HepG2 (cell line): ENCODE measurements around the gene RAB3B. TPM values are rescaled to one million over a fixed set of nuclear protein-coding genes. Genes with fewer than 3 reads are reported as not detected.

ENCODE experiments used
- FLYWCH1 ChIP-seq: sonication (generic); formaldehyde crosslinking; IDR thresholded peaks from 2 replicates; pipeline ENCODE4 v1.8.1; 2023; ENCODE audit warnings: mild to moderate bottlenecking, missing genetic modification reagents
- MYC ChIP-seq: sonication (generic); formaldehyde crosslinking; IDR thresholded peaks from 2 replicates; pipeline ENCODE4 v1.9.0; 2021; ENCODE audit warnings: missing genetic modification reagents, borderline replicate concordance
- NR2C2 ChIP-seq: sonication (generic); formaldehyde crosslinking; IDR thresholded peaks from 2 replicates; pipeline ENCODE4 v1.4.0; 2020; ENCODE audit warnings: missing genetic modification reagents, mild to moderate bottlenecking, moderate library complexity, borderline replicate concordance
- PHF8 ChIP-seq: sonication (generic); formaldehyde crosslinking; IDR thresholded peaks from 2 replicates; pipeline ENCODE4 v1.5.0; 2020; ENCODE audit warnings: missing genetic modification reagents
- POLR2AphosphoS2 ChIP-seq: IDR thresholded peaks from 2 replicates; pipeline ENCODE4 v1.6.1; 2011; ENCODE audit warnings: low read depth, low read length, improper control_type of control experiment
- SP4 ChIP-seq: sonication (generic); formaldehyde crosslinking; IDR thresholded peaks from 2 replicates; pipeline ENCODE4 v1.8.1; 2023; ENCODE audit warnings: mild to moderate bottlenecking, missing genetic modification reagents
- SRSF9 ChIP-seq: fragments of 200-400 bp; formaldehyde crosslinking; IDR thresholded peaks from 2 replicates; pipeline ENCODE4 v1.6.1; 2018; ENCODE audit warnings: borderline replicate concordance, mild to moderate bottlenecking, low read depth, low read length; ENCODE audit not compliant: insufficient read depth, poor library complexity, severe bottlenecking
- U2AF1 ChIP-seq: fragments of 200-400 bp; formaldehyde crosslinking; optimal IDR thresholded peaks from 2 replicates; pipeline ENCODE3; 2017; ENCODE audit warnings: mild to moderate bottlenecking, low read depth, low read length
- ZBTB42 ChIP-seq: sonication (generic); formaldehyde crosslinking; IDR thresholded peaks from 2 replicates; pipeline ENCODE4 v1.5.0; 2020; ENCODE audit warnings: mild to moderate bottlenecking, missing genetic modification reagents
- ZFP90 ChIP-seq: sonication (generic); formaldehyde crosslinking; IDR thresholded peaks from 2 replicates; pipeline ENCODE4 v1.8.0; 2022; ENCODE audit warnings: missing genetic modification reagents, mild to moderate bottlenecking, inconsistent platforms, borderline replicate concordance
- ZNF12 ChIP-seq: sonication (generic); formaldehyde crosslinking; IDR thresholded peaks from 2 replicates; pipeline ENCODE4 v1.5.0; 2020; ENCODE audit warnings: missing genetic modification reagents
- ZNF17 ChIP-seq: sonication (generic); formaldehyde crosslinking; IDR thresholded peaks from 2 replicates; pipeline ENCODE4 v1.5.0; 2020; ENCODE audit warnings: mild to moderate bottlenecking, missing genetic modification reagents
- ZNF225 ChIP-seq: sonication (generic); formaldehyde crosslinking; IDR thresholded peaks from 2 replicates; pipeline ENCODE4 v1.4.0; 2020; ENCODE audit warnings: mild to moderate bottlenecking, missing genetic modification reagents
- ZNF235 ChIP-seq: sonication (generic); formaldehyde crosslinking; IDR thresholded peaks from 2 replicates; pipeline ENCODE4 v1.8.1; 2023; ENCODE audit warnings: mild to moderate bottlenecking, missing genetic modification reagents, borderline replicate concordance
- ZNF329 ChIP-seq: sonication (generic); formaldehyde crosslinking; IDR thresholded peaks from 2 replicates; pipeline ENCODE4 v1.9.0; 2021; ENCODE audit warnings: low read depth, mild to moderate bottlenecking, missing genetic modification reagents
- ZNF431 ChIP-seq: sonication (generic); formaldehyde crosslinking; IDR thresholded peaks from 2 replicates; pipeline ENCODE4 v1.9.0; 2022; ENCODE audit warnings: missing genetic modification reagents, low read depth, mild to moderate bottlenecking, borderline replicate concordance
- ZNF543 ChIP-seq: sonication (generic); formaldehyde crosslinking; IDR thresholded peaks from 2 replicates; pipeline ENCODE4 v1.4.0; 2020; ENCODE audit warnings: mild to moderate bottlenecking, missing genetic modification reagents
- ZNF567 ChIP-seq: sonication (generic); formaldehyde crosslinking; IDR thresholded peaks from 2 replicates; pipeline ENCODE4 v1.8.1; 2023; ENCODE audit warnings: mild to moderate bottlenecking, missing genetic modification reagents, borderline replicate concordance
- ZNF782 ChIP-seq: sonication (generic); formaldehyde crosslinking; IDR thresholded peaks from 2 replicates; pipeline ENCODE4 v1.4.0; 2020; ENCODE audit warnings: missing genetic modification reagents, mild to moderate bottlenecking, borderline replicate concordance
- ZSCAN12 ChIP-seq: sonication (generic); formaldehyde crosslinking; IDR thresholded peaks from 2 replicates; pipeline ENCODE4 v1.9.0; 2021; ENCODE audit warnings: mild to moderate bottlenecking, missing genetic modification reagents
- polyA plus RNA-seq, 8 experiments: library from polyadenylated mRNA; depleted of rRNA in 3 of 8; stranded (reverse) in 7 of 8; unstranded in 1 of 8; fragments of >200 nt; fragmentation: Illumina TruSeq in 4 of 8; extraction: Trizol in 4 of 8; gene quantifications; 2 replicates each; pipeline versions ENCODE4 v1.2.1 to v1.2.3, GENCODE V29; 2011 to 2016; ENCODE audit warnings: low read depth in 4 of 8, missing spikeins in 1 of 8, mixed read lengths in 1 of 8; ENCODE audit not compliant: insufficient read depth in 1 of 8
- total RNA-seq, 5 experiments: library from RNA; depleted of rRNA; stranded (reverse); fragments of >200 nt; fragmentation: Illumina TruSeq; extraction: Trizol; gene quantifications; 2 replicates each; pipeline ENCODE4 v1.2.3, GENCODE V29; 2016; ENCODE audit warnings: low read depth in 1 of 5
- TF ChIP-seq, protein P1 (sequence below): sonication (generic); formaldehyde crosslinking; IDR thresholded peaks from 2 replicates; pipeline ENCODE4 v1.8.0; 2022; ENCODE audit warnings: mild to moderate bottlenecking, missing genetic modification reagents, moderate library complexity
- TF ChIP-seq, protein P2 (sequence below): sonication (generic); formaldehyde crosslinking; conservative IDR thresholded peaks from 2 replicates; pipeline ENCODE4 v1.4.0; 2020; ENCODE audit warnings: missing genetic modification reagents
- TF ChIP-seq, protein P3 (sequence below): sonication (generic); formaldehyde crosslinking; IDR thresholded peaks from 2 replicates; pipeline ENCODE4 v1.9.0; 2022; ENCODE audit warnings: low read depth, missing genetic modification reagents
- TF ChIP-seq, protein P4 (sequence below): sonication (generic); formaldehyde crosslinking; IDR thresholded peaks from 2 replicates; pipeline ENCODE4 v1.5.0; 2020; ENCODE audit warnings: mild to moderate bottlenecking, missing genetic modification reagents, moderate library complexity

RAB3B gene
- total and polyA plus RNA-seq, 2 of the 13 experiments (the other 11 are each of a cell fraction or from before 2014, with no cell fraction given) = 1.0 to 1.2 TPM

DNA sequence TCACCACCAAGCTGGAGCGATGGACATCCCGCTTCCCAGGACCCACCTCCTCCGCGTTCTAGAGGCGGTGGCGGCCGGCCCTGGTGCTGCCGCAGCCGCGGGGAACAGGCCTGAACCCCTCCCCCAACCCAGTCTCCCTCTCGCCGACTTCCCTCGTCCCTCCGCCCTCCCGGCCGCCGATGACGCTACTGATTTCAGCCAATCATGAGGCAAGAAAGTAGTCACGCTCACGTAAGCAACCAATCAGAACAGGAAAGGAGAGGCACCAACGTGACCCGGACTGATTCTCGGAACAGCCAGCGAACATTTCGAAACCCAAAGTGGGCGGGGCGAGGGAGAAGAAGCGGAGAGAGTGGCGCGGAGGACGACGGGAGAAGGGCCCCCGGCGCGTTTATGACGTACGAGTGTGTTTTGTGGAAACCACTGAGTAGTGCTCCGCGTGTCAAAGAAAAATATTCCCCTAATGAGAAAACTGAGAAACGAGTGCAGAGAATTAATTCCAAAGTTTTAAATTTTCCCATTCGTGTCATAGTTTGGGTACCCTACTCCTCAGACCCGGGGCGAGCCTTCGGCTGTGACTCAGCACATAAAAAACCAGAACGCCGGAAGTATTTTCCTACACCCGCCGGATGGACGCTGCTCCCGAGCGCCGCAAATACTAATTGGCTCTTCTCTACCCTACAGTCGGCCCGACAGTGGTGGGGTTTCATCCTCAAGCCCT lies 111.7 kb downstream of the RAB3B start, which contains the start of gene NRDC (continued):
- TF ChIP-seq, protein P1, sequence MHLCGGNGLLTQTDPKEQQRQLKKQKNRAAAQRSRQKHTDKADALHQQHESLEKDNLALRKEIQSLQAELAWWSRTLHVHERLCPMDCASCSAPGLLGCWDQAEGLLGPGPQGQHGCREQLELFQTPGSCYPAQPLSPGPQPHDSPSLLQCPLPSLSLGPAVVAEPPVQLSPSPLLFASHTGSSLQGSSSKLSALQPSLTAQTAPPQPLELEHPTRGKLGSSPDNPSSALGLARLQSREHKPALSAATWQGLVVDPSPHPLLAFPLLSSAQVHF (CRISPR knock-in tag) = no peak
- TF ChIP-seq ZNF782 (CRISPR knock-in tag) = peak; percentile 79
- TF ChIP-seq SP4 (CRISPR knock-in tag) = peak; percentile 67
- TF ChIP-seq POLR2AphosphoS2 = no peak
- TF ChIP-seq ZNF225 (CRISPR knock-in tag) = no peak; the same call in 1 of the 2 replicates
- no peak for TF ChIP-seq ZNF567 (CRISPR knock-in tag)
- TF ChIP-seq ZNF543 (CRISPR knock-in tag) = no peak
- TF ChIP-seq ZNF329 (CRISPR knock-in tag) = no peak
- no peak for TF ChIP-seq ZNF17
- TF ChIP-seq, protein P2, sequence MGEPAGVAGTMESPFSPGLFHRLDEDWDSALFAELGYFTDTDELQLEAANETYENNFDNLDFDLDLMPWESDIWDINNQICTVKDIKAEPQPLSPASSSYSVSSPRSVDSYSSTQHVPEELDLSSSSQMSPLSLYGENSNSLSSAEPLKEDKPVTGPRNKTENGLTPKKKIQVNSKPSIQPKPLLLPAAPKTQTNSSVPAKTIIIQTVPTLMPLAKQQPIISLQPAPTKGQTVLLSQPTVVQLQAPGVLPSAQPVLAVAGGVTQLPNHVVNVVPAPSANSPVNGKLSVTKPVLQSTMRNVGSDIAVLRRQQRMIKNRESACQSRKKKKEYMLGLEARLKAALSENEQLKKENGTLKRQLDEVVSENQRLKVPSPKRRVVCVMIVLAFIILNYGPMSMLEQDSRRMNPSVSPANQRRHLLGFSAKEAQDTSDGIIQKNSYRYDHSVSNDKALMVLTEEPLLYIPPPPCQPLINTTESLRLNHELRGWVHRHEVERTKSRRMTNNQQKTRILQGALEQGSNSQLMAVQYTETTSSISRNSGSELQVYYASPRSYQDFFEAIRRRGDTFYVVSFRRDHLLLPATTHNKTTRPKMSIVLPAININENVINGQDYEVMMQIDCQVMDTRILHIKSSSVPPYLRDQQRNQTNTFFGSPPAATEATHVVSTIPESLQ (CRISPR knock-in tag) = no peak
- TF ChIP-seq U2AF1 = no peak
- TF ChIP-seq ZBTB42 = no peak
- TF ChIP-seq, protein P3, sequence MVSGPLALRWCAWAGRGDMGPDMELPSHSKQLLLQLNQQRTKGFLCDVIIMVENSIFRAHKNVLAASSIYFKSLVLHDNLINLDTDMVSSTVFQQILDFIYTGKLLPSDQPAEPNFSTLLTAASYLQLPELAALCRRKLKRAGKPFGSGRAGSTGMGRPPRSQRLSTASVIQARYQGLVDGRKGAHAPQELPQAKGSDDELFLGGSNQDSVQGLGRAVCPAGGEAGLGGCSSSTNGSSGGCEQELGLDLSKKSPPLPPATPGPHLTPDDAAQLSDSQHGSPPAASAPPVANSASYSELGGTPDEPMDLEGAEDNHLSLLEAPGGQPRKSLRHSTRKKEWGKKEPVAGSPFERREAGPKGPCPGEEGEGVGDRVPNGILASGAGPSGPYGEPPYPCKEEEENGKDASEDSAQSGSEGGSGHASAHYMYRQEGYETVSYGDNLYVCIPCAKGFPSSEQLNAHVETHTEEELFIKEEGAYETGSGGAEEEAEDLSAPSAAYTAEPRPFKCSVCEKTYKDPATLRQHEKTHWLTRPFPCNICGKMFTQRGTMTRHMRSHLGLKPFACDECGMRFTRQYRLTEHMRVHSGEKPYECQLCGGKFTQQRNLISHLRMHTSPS = no peak
- TF ChIP-seq NR2C2 = peak; percentile 92
- TF ChIP-seq PHF8 (CRISPR knock-in tag) = peak; percentile 90
- no peak for TF ChIP-seq SRSF9
- peak; percentile 56; the same call in 1 of the 2 replicates for TF ChIP-seq MYC (CRISPR knock-in tag)
- no peak for TF ChIP-seq FLYWCH1 (CRISPR knock-in tag)
- TF ChIP-seq ZFP90 (CRISPR knock-in tag) = 0 out of 2 replicates have a peak, but pooled peaks have one; percentile 75
- no peak for TF ChIP-seq ZNF235 (CRISPR knock-in tag)
- TF ChIP-seq, protein P4, sequence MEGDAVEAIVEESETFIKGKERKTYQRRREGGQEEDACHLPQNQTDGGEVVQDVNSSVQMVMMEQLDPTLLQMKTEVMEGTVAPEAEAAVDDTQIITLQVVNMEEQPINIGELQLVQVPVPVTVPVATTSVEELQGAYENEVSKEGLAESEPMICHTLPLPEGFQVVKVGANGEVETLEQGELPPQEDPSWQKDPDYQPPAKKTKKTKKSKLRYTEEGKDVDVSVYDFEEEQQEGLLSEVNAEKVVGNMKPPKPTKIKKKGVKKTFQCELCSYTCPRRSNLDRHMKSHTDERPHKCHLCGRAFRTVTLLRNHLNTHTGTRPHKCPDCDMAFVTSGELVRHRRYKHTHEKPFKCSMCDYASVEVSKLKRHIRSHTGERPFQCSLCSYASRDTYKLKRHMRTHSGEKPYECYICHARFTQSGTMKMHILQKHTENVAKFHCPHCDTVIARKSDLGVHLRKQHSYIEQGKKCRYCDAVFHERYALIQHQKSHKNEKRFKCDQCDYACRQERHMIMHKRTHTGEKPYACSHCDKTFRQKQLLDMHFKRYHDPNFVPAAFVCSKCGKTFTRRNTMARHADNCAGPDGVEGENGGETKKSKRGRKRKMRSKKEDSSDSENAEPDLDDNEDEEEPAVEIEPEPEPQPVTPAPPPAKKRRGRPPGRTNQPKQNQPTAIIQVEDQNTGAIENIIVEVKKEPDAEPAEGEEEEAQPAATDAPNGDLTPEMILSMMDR (CRISPR knock-in tag) = no peak
- TF ChIP-seq ZNF431 = peak; percentile 54; the same call in 1 of the 2 replicates
- TF ChIP-seq ZSCAN12 (CRISPR knock-in tag) = peak; percentile 70; the same call in 1 of the 2 replicates
- TF ChIP-seq ZNF12 (CRISPR knock-in tag) = 0 out of 2 replicates have a peak, but pooled peaks have one; percentile 47
